HL-60 (cell line): Measurements from ENCODE around the gene STK24.

ENCODE experiments used
- DNase-seq, 2 experiments: peaks; one replicate each; pipeline ENCODE4 v3.0.0-alpha.2; 2010 to 2020; ENCODE audit warnings: low read depth in 1 of 2, low spot score in 1 of 2
- H3K27ac ChIP-seq: fragments of 250-450 bp; sonication (Bioruptor Pico); replicated peaks from 2 replicates; pipeline ENCODE4 v1.5.1; 2020; ENCODE audit warnings: mild to moderate bottlenecking, moderate library complexity
- H3K27me3 ChIP-seq: fragments of 250-450 bp; sonication (Bioruptor Pico); 2 replicates; pipeline ENCODE4 v1.5.1; 2021; ENCODE audit warnings: mild to moderate bottlenecking, moderate library complexity; ENCODE audit not compliant: insufficient read depth, poor library complexity, severe bottlenecking
- H3K4me3 ChIP-seq: replicated peaks from 2 replicates; pipeline ENCODE4 v1.5.1; 2011; ENCODE audit warnings: mild to moderate bottlenecking, control low read depth, low read length; ENCODE audit not compliant: insufficient read depth
- CTCF ChIP-seq: IDR thresholded peaks from one replicate; pipeline ENCODE4 v1.5.1; 2011; ENCODE audit warnings: low read length, control low read depth, inconsistent platforms; ENCODE audit not compliant: insufficient read depth
- GABPA ChIP-seq: IDR thresholded peaks from 2 replicates; pipeline ENCODE4 v1.6.1; 2012; ENCODE audit warnings: low read depth
- POLR2AphosphoS5 ChIP-seq: IDR thresholded peaks from 2 replicates; pipeline ENCODE4 v1.6.1; 2012; ENCODE audit warnings: low read depth
- REST ChIP-seq: IDR thresholded peaks from 2 replicates; pipeline ENCODE4 v1.6.1; 2012; ENCODE audit warnings: low read depth; ENCODE audit not compliant: insufficient replicate concordance
- SPI1 ChIP-seq: IDR thresholded peaks from 2 replicates; pipeline ENCODE4 v1.6.1; 2012; ENCODE audit warnings: low read depth, mild to moderate bottlenecking, borderline replicate concordance

The STK24 gene

GRCh38 chr13:98517576-98518310, 59.2 kb downstream of the STK24 start:
- Histone ChIP-seq H3K27me3 (no peaks in the 10 kb centered on the region), H3K4me3 (no peak overlapping the region), H3K27ac (no peak overlapping the region)
- no peak for TF ChIP-seq SPI1
- no peak for TF ChIP-seq POLR2AphosphoS5
- TF ChIP-seq GABPA, result no peak
- TF ChIP-seq CTCF, result no peak
- TF ChIP-seq REST, result no peak
- DNase-seq, result no peak

GRCh38 chr13:98515818-98516465, 61.0 kb downstream of the STK24 start:
- DNase-seq, result no peak
- TF ChIP-seq GABPA (no peak), REST (no peak), CTCF (no peak), SPI1 (no peak), POLR2AphosphoS5 (no peak)
- Histone ChIP-seq H3K4me3 (no peak overlapping the region), H3K27ac (no peak overlapping the region), H3K27me3 (no peaks in the 10 kb centered on the region)

- H3K27ac ChIP-seq, result no peak overlapping the region
- no peaks in the 10 kb centered on the region for H3K27me3 ChIP-seq
- no peak overlapping the region for H3K4me3 ChIP-seq
- DNase-seq, result no peak
- no peak for TF ChIP-seq GABPA
- TF ChIP-seq POLR2AphosphoS5, result no peak
- no peak for TF ChIP-seq SPI1
- no peak for TF ChIP-seq CTCF
- TF ChIP-seq REST, result no peak
Observed at GRCh38 chr13:98514288-98514687, 62.6 kb downstream of the STK24 start.
